BJ (cell line): ENCODE data around the gene RFC3. TPM values are rescaled to one million over a fixed set of nuclear protein-coding genes. Genes with fewer than 3 reads are reported as not detected.

Source experiments
- CTCF ChIA-PET: fragments of 350-600 bp; formaldehyde crosslinking; extraction: SDS; loops from one replicate; lab custom pipeline; 2021; ENCODE audit warnings: antibody characterized with exemption, inconsistent platforms; lab: Yijun Ruan, JAX
- POLR2A ChIA-PET: fragments of 300-600 bp; sonication (Branson Sonifier 250); formaldehyde crosslinking; extraction: SDS; loops from one replicate; lab custom pipeline; 2021; ENCODE audit warnings: antibody characterized with exemption; lab: Charles Lee
- DNase-seq: peaks from one replicate; pipeline ENCODE4 v3.0.0-alpha.2; 2011; ENCODE audit warnings: low read depth
- H3K27me3 ChIP-seq: 2 replicates; pipeline ENCODE4 v1.6.0; 2011; ENCODE audit warnings: low read length; ENCODE audit not compliant: control insufficient read depth, insufficient read depth
- H3K36me3 ChIP-seq: 2 replicates; pipeline ENCODE4 v1.5.1; 2011; ENCODE audit warnings: low read length; ENCODE audit not compliant: control insufficient read depth, insufficient read depth
- H3K4me3 ChIP-seq: 2 replicates; pipeline ENCODE4 v1.5.1; 2011; ENCODE audit warnings: low read depth, mild to moderate bottlenecking, control low read depth, low read length
- CTCF ChIP-seq: IDR thresholded peaks from 2 replicates; pipeline ENCODE4 v1.5.1; 2011; ENCODE audit warnings: low read depth, mild to moderate bottlenecking, control low read depth, inconsistent platforms, low read length, moderate library complexity; ENCODE audit not compliant: insufficient read depth
- polyA plus RNA-seq: library from polyadenylated mRNA; depleted of rRNA; stranded (reverse); fragments of >200 nt; gene quantifications from 2 replicates; pipeline ENCODE4 v1.2.3, GENCODE V29; 2011

The RFC3 gene
- polyA plus RNA-seq, 1 experiment, result 4.6 TPM

GRCh38 chr13:33840402-33840801 is 22.5 kb downstream of the RFC3 start:
- DNase-seq, result no peak
- Histone ChIP-seq H3K27me3 (no peaks in the 10 kb centered on the region), H3K36me3 (no peaks in the 10 kb centered on the region), H3K4me3 (no peak overlapping the region)
- CTCF ChIA-PET, result no interaction called here
- POLR2A ChIA-PET, result no interaction called here
- no peak for TF ChIP-seq CTCF

- no peaks in the 10 kb centered on the region for H3K27me3 ChIP-seq
- POLR2A ChIA-PET, result no interaction called here
- no peak for DNase-seq
- CTCF ChIA-PET, result no interaction called here
- TF ChIP-seq CTCF, result no peak
- no peaks in the 10 kb centered on the region for H3K36me3 ChIP-seq
- no peak overlapping the region for H3K4me3 ChIP-seq
Measured at GRCh38 chr13:33842207-33842606, 24.3 kb downstream of the RFC3 start.

DNA sequence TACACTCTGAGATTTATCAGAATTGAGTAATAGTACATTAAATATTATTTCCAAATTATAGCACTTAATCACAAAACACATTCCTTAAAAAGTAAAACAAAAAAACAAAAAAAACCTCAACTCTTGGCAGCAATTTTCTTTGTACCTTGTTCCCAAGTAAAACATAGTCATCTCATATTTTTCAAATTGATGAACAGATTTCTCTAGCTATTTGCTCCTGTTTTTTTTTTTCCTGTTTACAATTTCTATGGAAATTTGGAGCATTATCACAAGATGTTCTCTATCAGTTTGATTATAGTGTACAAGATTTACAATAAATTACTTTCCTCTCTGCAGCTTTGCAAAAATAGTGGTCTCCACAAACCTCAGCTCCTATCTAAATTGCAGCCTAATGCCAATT is 25.0 kb downstream of the RFC3 start:
- H3K27me3 ChIP-seq, result no peaks in the 10 kb centered on the region
- no peaks in the 10 kb centered on the region for H3K36me3 ChIP-seq
- ChIA-PET CTCF (interaction anchor here (0.5 kb wide), 1 partner anchor 1790 kb away, joined by 3 read pairs; no protein-coding TSS in a partner anchor), POLR2A (no interaction called here)
- H3K4me3 ChIP-seq, result no peak overlapping the region
- no peak for DNase-seq
- no peak for TF ChIP-seq CTCF

DNA sequence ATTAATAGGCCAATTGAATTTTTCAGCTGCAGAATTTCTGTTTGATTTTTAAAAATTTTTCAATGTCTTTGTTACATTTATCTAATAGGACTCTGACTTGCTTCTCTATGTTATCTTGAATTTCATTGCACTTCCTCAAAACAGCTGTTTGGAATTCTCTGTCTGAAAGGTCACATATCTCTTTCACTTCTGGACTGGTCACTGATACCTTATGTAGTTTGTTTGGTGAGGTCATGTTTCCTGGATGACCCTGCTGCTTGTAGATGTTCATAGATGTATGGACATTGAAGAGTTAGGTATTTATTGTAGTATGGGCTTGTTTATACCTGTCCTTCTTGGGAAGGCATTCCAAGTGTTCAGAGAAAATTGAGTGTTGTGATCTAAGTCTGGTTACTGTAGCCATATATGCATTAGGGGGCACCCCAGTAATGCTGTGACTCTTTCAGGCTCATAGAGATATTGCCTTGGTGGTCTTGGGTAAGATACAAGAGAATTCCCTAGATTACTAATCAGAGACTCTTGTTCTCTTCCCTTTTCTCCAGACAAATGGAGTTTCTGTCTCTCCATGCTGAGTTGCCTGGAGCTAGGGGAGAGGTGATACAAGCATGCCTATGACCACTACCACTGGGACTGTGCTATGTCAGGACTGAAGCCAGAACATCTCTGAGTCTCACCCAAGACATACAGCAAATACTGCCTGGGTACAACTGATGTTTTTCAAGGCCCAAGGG is 27.8 kb downstream of the RFC3 start:
- CTCF ChIA-PET, result interaction anchor here (1.0 kb wide), 1 partner anchor 20 kb away, joined by 3 read pairs; no protein-coding TSS in a partner anchor
- Histone ChIP-seq H3K4me3 (no peak overlapping the region), H3K27me3 (no peaks in the 10 kb centered on the region), H3K36me3 (no peaks in the 10 kb centered on the region)
- POLR2A ChIA-PET, result no interaction called here
- no peak for DNase-seq
- TF ChIP-seq CTCF, result no peak

DNA sequence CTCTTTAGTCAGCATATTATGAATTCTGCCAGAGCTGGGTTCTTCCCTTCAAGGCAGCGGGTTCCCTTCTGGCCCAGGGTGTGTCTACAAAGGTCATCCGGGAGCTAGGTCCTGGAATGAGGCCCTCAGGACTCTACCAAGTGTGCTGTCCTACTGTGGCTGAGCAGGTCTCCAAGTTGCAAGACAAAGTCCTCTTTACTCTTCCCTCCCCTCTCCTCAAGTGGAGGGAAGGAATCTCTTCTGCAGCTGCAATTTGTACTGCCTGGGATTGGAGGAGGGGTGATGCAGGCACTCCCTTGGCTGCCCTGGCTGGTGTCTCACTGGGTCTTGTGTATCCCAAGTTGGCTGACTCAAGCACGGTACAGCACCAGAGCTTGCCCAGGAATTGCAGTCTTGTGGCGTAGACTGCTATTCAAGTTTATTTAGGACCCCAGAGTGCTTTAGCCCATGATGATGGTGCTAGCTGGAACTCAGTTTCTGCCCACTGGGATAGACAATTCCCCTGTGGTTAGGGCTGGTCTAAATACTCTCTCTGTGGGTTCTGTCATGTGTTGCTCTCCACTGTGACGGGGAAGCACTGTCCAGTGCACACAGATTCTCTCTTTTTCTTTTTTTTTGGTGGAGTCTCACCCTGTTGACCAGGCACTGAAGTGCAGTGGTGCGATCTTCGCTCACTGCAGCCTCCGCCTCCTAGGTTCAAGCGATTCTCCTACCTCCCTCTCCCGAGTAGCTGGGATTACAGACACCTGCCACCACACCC is 28.5 kb downstream of the RFC3 start:
- ChIA-PET POLR2A (no interaction called here), CTCF (interaction anchor here (1.0 kb wide), 1 partner anchor 19 kb away, joined by 3 read pairs; no protein-coding TSS in a partner anchor)
- Histone ChIP-seq H3K27me3 (no peaks in the 10 kb centered on the region), H3K4me3 (no peak overlapping the region), H3K36me3 (no peaks in the 10 kb centered on the region)
- no peak for TF ChIP-seq CTCF
- DNase-seq, result no peak
